Gastrocnemius medialis (tissue), 4 donors: Measurements from ENCODE around the gene IL22.

Experiments
- CTCF ChIP-seq, 5 experiments: fragments of 450-650 bp in 3 of 5; fragments of 200-600 bp in 2 of 5; sonication (generic) in 2 of 5; IDR thresholded peaks in 4 of 5; conservative IDR thresholded peaks in 1 of 5; 1 replicate in 4 of 5; 2 replicates in 1 of 5; pipeline ENCODE4 v1.5.1; 2016 to 2019; ENCODE audit warnings: antibody characterized with exemption in 5 of 5, mild to moderate bottlenecking in 3 of 5, moderate library complexity in 3 of 5
- POLR2A ChIP-seq, 2 donors: fragments of 450-650 bp; IDR thresholded peaks; one replicate each; pipeline ENCODE4 v1.6.1; 2017; ENCODE audit warnings: antibody characterized with exemption in 2 of 2, mild to moderate bottlenecking in 2 of 2, moderate library complexity in 2 of 2

- TF ChIP-seq CTCF (IDR thresholded peaks at IDR 0.05 in 4 of 5, conservative IDR thresholded peaks at IDR 0.05 in 1 of 5) (no peak), POLR2A (IDR thresholded peaks at IDR 0.05) (no peak)
Measured at GRCh38 chr12:68199127-68199526, 54.3 kb downstream of the IL22 start.
